ENCODE measurements around the gene FMNL2.

The FMNL2 gene

DNA sequence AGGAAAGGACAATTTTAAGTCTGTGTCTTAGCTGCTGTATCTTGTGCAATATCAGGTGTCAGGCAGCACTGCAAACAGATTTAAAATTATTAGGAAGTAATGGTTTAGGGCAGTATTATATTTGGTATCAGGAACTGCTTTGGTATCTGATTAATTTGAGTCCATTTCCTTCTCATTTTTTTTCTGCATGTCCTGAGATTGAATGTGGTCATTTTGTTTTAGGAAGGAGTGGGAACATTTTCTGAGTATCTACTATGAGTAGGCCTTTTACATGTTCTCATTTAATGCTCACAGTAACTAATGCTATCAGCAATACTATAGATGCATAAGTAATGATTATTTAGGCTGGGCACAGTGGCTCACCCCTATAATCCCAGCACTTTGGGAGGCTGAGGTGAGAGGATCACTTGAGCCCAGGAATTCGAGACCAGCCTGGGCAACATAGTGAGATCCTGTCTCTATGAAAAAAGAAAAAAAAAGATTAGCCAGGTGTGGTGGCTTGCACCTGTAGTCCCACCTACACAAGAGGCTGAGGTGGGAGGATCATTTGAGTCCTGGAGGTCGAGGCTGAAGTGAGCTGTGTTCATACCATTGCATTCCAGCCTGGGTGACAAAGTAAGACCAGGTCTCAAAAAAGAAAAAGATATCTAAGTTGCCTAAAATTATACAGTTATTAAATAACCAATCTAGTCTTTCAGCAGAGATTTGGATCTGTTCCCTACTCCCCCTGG, 4.7 kb downstream of the FMNL2 start:
- no peak for DNase-seq

DNA sequence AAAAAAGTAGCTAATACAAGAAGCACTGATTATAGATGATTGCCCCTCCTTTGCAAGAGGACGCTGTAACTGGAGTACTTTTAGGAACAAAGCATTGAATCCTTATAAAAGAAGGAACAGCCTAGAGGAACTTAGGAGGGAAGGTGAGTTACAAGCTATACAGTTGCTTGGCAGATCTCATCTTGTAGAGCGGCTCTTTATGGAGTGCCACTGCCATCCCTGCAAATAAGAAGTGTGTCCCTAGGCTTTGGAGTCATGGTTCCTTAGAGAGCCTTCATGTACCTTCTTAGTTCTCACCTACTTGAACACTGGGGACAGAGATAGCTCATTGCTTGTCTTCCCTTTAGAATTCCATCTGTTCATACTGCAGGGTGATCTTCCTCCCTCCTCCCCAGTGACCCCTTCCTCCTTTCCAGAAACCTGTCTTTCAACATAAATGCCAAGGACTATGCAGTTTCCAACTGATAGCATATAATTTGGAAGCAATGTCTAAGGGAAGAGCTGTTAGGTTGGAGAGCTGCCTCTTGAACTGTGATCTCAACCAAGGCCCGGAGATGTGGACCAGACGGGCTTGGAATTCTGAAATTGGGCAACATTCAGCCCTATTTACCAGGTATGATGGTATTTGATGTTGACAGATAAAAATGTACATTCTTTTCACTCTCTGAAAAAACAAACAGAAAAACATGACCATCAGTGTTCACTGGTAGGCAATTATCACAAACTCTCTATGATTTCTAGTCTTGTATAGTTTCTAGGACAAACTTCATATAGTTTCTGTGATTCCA, 7.5 kb downstream of the FMNL2 start:
- no peak for DNase-seq

DNA sequence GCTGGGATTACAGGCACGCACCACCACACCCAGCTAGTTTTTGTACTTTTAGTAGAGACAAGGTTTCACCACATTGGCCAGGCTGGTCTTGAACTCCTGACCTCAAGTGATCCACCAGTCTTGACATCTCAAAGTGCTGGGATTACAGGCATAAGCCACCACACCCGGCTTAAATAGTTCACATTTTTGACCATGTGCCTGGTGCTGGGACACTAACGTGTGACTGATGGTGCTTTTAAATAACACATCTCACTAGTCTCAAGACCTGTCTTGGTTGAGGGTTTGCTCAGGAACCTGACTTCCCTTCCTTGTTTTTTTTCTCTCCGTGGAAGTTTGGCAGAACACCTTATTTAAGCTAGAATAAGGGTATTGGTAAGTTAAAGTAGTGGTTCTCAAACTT, 8.5 kb downstream of the FMNL2 start:
- DNase-seq: no peak

DNA sequence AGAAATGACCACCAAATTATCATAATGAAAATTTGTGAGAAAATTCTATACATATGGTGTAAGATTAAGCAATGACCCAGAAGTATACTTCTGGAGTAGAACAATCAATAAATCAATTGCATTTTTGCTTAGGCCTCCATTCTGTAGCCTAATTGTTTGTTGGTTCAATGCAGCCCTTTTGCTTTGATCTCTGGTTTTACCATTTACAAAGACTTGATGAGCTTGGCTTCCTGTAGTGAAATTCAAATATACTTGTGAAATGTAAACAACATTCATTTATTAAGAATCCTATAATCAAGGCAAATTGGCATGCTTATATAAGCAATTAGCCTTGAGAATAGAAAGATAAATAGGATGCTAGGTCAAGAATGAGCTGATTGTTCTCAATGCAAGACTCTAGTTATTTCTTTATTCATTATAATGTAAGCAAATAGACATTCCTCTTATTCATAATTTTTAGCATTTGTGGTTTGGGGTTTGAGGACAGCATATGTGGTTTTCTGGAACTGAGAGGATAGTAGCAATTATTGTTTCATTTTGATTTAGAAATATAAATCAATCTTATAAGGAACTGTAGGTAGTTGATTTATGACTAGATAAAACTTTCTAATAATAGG, 9.7 kb downstream of the FMNL2 start:
- DNase-seq: peak; percentile 67

DNA sequence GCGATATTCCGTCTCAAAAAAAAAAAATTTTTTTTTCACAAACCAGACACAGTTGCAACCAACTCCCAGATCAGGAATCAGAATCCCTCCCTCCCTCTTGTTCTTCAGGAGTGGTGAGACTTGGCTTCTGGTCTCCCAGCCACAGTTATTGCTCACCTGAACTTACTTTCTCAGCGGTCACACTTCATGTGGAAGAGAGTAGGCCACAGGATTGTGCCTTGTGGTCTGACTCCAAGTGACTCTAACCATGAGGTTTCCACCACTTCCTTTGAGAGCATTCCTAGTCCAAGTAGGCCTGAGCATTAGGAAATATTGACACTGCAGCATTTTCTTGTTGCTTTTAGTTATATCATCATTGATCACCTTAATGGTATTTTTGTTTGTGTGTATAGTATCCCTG, 12.1 kb downstream of the FMNL2 start:
- no peak for DNase-seq

DNA sequence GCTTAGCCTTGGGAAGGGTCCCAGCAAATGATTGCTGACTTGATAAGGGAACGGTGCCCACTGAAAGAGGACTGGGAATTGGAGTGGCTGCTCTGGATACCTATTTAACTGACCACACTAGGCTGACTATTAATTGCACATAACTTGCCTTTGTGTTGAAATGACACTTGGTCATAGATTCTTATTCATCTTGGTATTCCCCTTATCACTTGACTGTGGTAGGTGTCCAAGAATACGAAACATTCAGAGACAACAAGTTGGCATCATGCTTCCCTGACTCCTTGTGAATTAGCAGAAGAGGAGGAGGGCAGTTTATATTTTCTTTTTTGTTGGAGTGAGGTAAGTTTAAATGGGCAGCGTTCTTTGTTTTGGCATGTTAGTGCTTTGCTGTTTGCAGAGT, 13.4 kb downstream of the FMNL2 start:
- no peak for DNase-seq

DNA sequence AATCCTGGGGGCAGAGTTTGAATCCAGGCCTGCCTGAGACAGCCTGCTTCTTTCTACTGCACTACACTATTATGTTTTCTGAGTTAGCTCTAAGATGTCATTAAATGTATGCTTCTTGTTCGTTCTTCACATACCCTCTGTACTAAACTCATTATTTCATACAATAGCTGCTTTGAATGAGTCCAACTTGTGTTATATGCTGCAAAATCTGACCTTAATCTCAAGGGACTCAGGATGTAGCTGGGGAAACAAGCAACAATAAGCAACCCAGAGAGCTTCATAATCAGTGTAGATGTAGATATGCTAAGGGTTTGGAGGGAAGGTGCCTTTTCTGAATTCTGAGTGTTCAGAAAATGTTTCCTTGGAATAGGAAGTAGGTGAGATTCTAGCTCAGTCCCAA, 14.4 kb downstream of the FMNL2 start:
- DNase-seq: no peak

DNA sequence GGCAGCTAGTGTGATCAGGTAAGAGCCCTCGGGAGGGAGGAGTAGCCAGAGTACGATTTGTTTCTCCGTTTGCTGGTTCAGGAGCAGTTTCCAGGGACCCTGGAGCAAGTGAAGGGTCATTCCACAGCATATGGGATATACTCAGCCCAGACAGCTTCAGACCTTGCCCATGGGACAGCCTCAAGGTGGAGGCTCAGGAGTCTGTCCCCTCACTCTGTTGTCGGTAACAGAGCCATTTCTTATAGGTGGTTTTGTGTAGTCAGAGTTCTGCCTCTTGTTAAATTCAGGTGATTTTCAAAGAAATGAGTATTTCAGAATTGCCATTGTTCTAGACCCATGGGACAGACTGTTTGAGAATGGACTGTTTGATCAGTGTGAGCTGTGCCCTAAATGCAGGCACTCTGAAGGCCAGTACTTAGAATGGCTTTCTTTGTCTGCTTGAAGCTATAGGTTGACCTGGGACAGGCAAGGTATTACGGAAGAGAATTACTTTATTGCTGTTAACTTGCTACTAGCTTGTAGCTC, 15.2 kb downstream of the FMNL2 start:
- no peak for DNase-seq

DNA sequence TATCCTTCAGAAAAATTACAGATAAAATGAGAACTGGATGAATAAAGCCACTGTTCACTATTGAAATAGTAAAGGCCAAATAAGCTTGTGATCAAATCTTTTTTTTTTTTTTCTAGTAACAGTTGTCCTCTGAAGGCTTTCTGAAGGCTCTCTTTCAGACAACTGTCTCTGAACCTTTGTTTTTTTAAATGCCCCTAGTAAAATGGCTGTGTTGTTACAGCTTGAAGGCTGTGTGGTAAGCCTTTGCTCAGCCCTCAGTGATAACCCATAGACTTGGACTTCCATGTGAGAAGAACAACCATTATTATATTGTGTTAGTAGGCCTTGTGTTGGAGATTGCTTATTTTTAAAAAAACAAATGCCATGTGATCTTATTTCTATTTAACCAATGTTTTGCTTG, 17.6 kb downstream of the FMNL2 start:
- no peak for DNase-seq

DNA sequence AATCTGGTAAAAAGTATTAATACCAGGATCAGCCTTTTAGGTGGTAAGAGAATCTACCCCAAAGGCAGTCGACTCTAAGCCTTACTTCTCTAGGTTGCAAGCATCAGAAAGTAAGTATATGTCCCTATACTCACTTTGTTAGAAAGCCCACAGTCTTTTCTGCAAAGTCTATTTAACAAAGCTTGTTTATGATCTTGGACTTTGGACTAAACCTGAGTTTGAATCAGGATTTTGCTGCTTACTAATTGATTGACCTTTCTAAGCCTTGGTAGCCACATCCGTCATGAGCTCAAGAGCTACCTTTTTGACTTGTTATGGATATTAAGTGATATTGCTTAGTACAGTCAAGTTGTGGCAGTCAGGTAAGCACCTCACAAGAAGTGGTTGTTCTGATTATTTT, 18.4 kb downstream of the FMNL2 start:
- DNase-seq: no peak

DNA sequence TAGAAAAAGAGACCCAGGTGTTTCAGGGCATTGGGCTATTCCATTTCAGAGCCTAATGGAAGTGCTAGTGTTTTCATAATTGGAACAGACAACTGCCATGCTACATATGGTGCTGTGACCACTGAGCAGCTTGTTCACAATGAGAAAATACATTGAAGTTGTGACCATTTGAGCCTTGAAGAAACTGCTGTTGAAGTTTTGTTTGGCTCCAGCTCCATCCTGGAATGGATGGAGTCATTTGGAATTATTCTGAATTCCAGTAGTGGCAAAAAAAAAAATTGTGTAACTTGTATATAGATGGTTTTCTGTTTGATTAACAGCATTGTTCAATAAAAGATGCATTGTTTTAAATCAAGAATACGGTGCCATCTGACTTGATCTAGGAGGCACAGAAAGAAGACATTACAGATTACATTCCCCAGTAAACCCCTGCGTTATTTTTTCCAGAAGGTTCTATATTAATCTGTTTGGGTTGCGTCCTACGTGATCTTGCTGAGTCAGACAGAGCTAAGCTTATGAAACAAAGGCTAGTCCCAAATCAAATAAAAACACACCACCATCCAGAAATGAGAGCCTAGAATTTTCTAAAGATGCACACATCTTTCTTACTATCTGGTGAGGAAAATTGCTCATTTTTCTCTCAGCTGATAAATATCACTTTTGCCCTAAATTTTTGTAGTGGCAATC, 19.2 kb downstream of the FMNL2 start:
- no peak for DNase-seq

DNA sequence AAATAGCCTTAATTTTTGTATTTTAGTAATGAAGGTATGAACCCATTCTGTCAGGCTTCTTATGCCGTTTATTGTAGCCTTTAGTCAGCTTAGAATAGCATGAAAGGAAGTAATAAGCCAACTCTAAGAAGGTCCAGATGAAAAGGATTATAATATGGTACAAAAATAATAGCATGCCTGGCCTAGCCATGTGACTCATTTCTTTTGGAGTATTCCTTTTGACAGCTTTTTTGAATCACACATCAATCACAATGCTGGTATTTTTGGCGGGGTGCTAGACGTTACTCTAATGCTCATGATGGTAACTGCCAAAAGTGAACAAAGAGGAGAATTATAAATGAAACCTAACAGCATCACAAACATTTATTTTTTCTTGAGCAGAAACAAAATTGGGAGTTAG, 19.9 kb downstream of the FMNL2 start:
- DNase-seq: no peak

DNA sequence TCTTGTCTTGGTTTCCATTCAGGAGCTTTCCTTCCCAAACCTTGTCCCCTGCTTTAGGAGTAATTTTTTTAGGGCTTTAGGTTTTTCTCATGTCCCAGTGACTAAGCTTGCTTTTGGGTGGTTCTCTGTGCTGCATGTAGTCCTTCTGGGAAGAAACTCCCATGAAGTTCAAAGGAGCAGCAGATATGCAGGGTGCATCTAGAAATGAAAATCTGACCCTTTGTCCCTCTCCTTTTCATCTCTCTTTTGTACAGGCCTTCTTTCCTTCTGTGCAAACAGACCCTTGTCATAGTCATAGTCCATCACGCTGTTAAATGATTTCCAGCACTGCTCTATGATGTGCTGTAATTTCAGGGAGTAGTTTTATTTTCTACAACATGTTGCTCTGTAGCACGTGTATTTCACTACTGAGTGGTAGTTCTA, 20.4 kb downstream of the FMNL2 start:
- DNase-seq: no peak

DNA sequence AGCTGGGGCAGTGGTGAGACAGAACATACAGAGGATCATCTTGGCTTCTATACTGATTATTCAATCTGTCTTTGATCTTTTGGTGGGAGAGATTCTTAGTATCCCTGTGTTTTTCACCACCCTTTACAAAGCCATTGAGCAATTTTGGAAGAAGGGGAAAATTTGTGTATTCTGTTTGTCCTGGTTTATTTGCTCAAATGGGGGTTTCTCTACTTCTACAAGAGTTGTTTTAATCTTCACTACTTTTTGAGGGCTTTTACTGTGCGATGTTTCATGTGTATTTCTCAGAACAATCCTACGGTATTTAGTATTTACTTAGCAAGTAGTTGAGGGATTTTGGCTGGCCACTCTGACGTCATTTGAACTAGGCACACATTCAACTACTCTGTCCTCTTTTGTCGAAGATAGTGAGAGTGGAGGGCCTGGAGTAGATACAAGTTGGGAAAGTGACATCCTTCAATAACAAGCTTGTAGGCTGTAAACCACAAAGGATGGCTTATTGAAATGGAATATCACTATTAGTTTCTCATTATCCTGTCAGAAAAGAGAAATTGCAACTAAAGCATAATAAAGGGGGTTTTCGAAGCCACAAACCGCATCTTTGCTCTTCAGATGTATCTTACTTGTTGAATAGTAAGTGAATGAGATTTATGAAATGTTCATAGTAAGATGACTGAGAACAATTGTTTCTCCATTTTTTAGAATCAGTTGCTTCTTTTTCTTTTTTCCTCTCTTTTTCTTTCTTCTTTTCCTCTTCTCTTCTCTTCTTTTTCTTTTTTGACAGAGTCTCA, 24.8 kb downstream of the FMNL2 start:
- no peak for DNase-seq

DNA sequence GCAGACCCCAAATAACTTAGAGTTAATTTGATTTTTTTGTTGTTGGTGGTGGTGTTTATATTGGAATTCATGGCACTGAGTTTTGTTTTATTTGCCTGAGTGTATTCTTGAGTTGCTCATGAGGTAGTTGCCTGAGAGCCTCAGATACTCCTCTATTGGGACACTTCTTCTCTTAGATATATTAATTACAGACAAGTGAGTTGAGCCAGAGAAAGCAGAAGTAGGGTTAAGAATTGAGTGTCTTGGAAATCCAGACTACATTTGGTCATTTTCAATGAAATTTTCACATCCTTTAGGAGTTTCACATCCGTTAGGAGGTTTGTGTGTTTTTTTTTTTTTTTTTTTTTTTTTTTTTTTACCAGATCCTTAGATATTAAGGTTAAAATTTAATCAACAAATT, 29.0 kb downstream of the FMNL2 start:
- no peak for DNase-seq

DNA sequence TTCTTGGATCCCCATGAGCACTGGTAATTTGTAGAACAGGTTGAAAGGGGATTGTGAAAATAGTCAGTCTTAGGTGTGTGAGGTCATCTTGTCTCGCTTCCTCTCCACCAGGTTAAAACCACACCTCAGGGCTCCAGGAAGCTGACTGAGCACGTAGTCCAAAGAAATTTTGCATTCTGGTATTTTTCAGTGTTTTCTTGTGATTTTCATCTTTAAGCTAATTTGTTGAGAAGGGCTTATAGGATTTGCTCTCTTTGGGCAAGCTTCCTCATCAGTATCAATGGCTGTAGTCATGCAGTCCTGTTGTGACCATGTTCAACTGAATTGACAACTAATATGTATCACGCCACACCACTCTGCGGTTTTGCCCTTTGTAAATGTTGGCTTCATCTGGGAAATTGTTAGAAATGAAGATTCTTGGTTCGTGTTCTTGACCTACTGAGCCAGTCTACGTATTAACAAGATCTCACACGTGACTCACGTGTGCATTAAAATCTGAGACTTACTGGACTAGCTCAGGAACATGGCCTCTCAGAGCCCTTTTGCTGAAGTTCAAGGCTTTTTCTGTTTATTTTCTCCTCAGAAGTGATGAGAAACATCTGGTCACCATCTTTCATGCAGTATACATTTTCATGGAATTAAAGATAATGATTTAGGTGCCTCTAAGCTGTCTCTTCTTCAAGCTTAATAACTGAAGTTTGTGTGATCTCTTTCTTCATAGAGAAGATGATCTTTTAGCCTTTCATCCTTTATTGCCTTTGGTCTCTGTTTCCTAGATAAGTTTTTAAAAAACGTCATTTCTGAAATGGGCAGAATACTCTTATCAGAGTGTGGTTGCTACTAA, 32.8 kb downstream of the FMNL2 start:
- no peak for DNase-seq

DNA sequence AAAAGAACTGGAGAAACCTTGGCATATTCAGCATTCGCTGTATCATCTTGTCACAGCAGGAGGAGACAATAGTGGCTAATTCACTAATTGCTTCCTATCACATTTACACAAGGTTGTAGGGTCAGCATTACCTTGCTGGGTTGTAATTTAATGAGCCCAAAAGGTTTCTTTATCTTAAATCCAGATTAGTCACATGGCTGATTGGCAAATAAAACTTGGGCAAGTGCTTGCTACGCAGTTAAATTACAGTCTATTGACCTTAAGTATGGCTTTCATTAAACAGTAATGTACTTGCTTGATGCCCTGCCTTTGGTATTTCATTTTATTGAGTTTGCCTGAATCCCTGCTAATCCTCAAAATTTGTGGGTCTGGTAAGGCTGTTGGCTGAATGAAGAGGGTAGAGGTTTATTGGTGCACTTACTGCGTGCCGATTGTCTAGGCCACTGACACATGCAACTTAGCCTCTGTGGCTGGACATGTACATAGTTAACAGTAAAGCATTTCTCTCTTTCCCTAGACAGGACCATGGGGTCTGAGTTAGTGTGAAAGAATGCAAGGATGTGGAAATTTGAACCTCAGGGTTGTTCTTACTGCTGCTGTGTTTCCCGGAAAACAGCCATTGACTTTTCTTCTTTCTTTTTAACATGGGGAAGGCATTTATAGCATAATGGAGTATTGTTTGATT, 34.3 kb downstream of the FMNL2 start:
- DNase-seq: no peak

DNA sequence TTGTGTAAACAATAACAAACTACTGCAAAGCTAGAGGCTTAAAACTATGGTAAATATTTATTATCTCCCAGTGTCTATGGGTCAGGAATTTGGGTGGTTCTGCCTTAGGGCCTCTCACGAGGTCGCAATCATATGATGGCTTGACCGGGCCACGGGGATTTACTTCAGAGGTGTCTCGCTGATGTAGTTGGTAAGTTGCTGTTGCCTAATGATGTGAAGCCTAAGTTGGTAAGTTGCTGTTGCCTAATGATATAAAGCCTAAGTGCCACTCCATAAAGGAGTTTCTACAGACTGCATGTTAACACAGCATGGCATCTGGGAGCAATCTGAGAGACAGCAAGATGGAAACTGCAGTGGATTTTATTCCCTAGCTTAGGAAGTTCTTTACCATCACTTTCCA, 35.8 kb downstream of the FMNL2 start:
- DNase-seq: no peak

DNA sequence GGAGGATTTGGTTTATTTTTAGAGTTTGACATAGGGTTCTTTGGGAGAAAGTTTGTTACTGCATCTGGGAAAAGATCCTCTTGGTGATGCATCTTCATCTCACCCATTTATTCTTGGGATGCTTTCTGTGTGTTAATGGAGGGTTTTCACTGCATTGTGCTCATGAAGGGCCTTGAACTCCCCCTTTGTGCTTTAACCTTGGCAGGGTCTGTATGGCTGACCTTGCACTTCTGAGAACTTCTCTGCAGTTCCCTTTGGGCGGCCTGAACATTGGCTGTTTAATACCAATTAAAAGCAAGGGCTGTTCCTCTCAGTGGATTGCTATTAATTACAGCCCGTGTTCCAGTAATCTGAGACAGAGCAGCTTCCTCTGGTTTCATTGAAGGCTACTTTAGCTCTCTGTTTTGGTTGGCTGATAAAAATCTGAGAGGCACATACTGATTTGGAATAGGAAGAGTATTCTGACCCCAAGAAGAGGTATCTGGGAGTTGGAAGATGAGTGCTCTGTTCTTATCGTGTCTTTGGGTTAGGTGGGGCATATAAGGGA, 37.5 kb downstream of the FMNL2 start:
- no peak for DNase-seq

DNA sequence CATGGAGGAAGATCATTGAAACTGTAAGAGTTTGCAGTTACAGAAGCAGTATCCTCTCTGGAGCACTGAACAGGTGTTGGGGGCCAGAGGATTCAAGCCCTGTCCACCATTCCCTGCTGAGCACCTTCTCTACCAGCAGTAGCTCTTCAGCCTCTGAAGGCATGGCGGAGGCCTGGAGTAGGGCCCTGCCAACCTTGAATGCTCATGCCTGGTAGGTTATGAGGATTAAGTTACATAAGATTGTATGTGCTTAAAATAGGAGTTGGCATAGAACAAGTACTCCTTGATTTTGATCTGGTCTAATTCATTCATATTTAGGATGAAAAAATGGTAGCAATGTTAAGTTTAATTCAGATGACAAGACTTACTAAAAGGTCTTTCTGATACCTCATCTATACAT, 40.2 kb downstream of the FMNL2 start:
- DNase-seq: no peak

DNA sequence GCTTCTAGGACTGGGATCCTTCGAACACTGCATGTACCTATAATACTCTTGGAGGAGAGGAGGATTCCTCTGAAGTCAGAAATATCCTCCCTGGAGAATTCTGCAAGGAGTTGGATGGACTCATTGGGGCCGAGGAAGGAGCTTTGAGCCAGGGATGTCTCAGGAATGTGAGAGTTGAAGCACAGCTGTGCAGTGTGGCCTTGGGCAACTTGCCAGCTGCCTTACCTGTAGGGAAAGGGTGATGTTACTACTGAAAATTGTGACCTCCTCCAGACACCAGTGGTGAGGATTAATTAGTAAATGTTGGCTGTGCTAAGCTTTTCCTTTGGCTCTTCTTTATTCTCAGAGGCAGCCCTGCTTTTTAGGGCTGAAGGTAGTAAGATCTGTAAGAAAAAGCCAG, 41.4 kb downstream of the FMNL2 start:
- DNase-seq: no peak

All from COR-L47 (cell line).